Keratinocyte (primary cell): Measurements from ENCODE around the gene EEF2K. TPM values are rescaled to one million over a fixed set of nuclear protein-coding genes. Genes with fewer than 3 reads are reported as not detected.

Source experiments
- DNase-seq: peaks from one replicate; pipeline ENCODE4 v3.0.0-alpha.2; 2011; ENCODE audit warnings: low read depth, missing footprints, low spot score
- FAIRE-seq: peaks from 2 replicates; lab custom pipeline; 2011; peaks lifted over from hg19 to GRCh38; lab: Jason Lieb, UNC
- H2AFZ ChIP-seq: 2 replicates; pipeline ENCODE4 v1.6.0; 2012; ENCODE audit warnings: low read length, control low read depth, inconsistent platforms; ENCODE audit not compliant: control insufficient read depth
- H3K27ac ChIP-seq: 2 replicates; pipeline ENCODE4 v1.5.1; 2011; ENCODE audit warnings: low read length; ENCODE audit not compliant: control insufficient read depth, insufficient read depth
- H3K27me3 ChIP-seq: 3 replicates; pipeline ENCODE4 v1.6.0; 2011; ENCODE audit warnings: low read length; ENCODE audit not compliant: control insufficient read depth, insufficient read depth; ENCODE audit errors: extremely low read depth
- H3K36me3 ChIP-seq, 2 experiments: 2 replicates in 1 of 2; 3 replicates in 1 of 2; pipeline ENCODE4 v1.5.1; 2011; ENCODE audit warnings: low read length in 2 of 2, mild to moderate bottlenecking in 1 of 2; ENCODE audit not compliant: control insufficient read depth in 2 of 2, insufficient read depth in 2 of 2; ENCODE audit errors: extremely low read depth in 1 of 2
- H3K4me1 ChIP-seq: 3 replicates; pipeline ENCODE4 v1.5.1; 2011; ENCODE audit warnings: low read length; ENCODE audit not compliant: control insufficient read depth, insufficient read depth; ENCODE audit errors: extremely low read depth
- H3K4me2 ChIP-seq: 3 replicates; pipeline ENCODE4 v1.6.0; 2011; ENCODE audit warnings: low read depth, low read length; ENCODE audit not compliant: control insufficient read depth, insufficient read depth; ENCODE audit errors: extremely low read depth
- H3K4me3 ChIP-seq, 3 experiments: fragments of 200-600 bp in 1 of 3; sonication (generic) in 1 of 3; 2 replicates in 2 of 3; 3 replicates in 1 of 3; pipeline ENCODE4 v1.5.1; 2011 to 2016; ENCODE audit warnings: low read length in 3 of 3, mild to moderate bottlenecking in 3 of 3, control low read depth in 2 of 3, inconsistent platforms in 1 of 3, low read depth in 1 of 3, mixed read lengths in 1 of 3, mixed run types in 1 of 3, moderate library complexity in 1 of 3; ENCODE audit not compliant: control insufficient read depth in 2 of 3, insufficient read depth in 2 of 3; ENCODE audit errors: extremely low read depth in 1 of 3
- H3K79me2 ChIP-seq: 2 replicates; pipeline ENCODE4 v1.6.0; 2012; ENCODE audit warnings: low read length; ENCODE audit not compliant: control insufficient read depth, insufficient read depth
- H3K9ac ChIP-seq: 3 replicates; pipeline ENCODE4 v1.6.0; 2011; ENCODE audit warnings: low read length; ENCODE audit not compliant: control insufficient read depth, insufficient read depth; ENCODE audit errors: extremely low read depth
- H3K9me1 ChIP-seq: 3 replicates; pipeline ENCODE4 v1.6.0; 2011; ENCODE audit warnings: low read length; ENCODE audit not compliant: control insufficient read depth, insufficient read depth; ENCODE audit errors: extremely low read depth
- H3K9me3 ChIP-seq: 2 replicates; pipeline ENCODE4 v1.5.1; 2012; ENCODE audit warnings: low read depth, low read length; ENCODE audit not compliant: control insufficient read depth
- H4K20me1 ChIP-seq: 3 replicates; pipeline ENCODE4 v1.6.0; 2011; ENCODE audit warnings: low read length; ENCODE audit not compliant: control insufficient read depth, insufficient read depth; ENCODE audit errors: extremely low read depth
- EZH2 ChIP-seq: IDR thresholded peaks from one replicate; pipeline ENCODE4 v1.6.1; 2012; ENCODE audit warnings: inconsistent platforms, mild to moderate bottlenecking, low read length, moderate library complexity
- dilution Hi-C: fragments of 300-500 bp; cut with MboI; formaldehyde crosslinking; loops from one replicate; pipeline ENCODE4 v1.7.0; 2020; ENCODE audit warnings: low sequenced_read_pairs; ENCODE audit not compliant: extremely low pct_ligation_motif_present
- polyA plus RNA-seq, 5 experiments: library from polyadenylated mRNA; depleted of rRNA in 3 of 5; stranded (reverse) in 3 of 5; stranded (forward) in 1 of 5; unstranded in 1 of 5; fragments of >200 nt; gene quantifications; 1 replicate in 1 of 5; 2 replicates in 3 of 5; 3 replicates in 1 of 5; pipeline versions ENCODE4 v1.2.1 to v1.2.3, GENCODE V29; 2011 to 2012; ENCODE audit warnings: missing spikeins in 2 of 5, low read depth in 1 of 5, low replicate concordance in 1 of 5
- TF ChIP-seq, protein P1 (sequence below), 3 experiments: IDR thresholded peaks in 1 of 3; conservative IDR thresholded peaks in 1 of 3; optimal IDR thresholded peaks in 1 of 3; 2 replicates in 2 of 3; 3 replicates in 1 of 3; pipeline versions ENCODE3 to v1.5.1; 2011; ENCODE audit warnings: low read length in 3 of 3, mild to moderate bottlenecking in 3 of 3, moderate library complexity in 2 of 3, control low read depth in 1 of 3, inconsistent platforms in 1 of 3; ENCODE audit not compliant: insufficient read depth in 2 of 3; ENCODE audit errors: extremely low read depth in 1 of 3

The EEF2K gene
- polyA plus RNA-seq, 1 donor (not counting 4 experiments of a cell fraction or from before 2014, with no cell fraction given) = 7.3 TPM

DNA sequence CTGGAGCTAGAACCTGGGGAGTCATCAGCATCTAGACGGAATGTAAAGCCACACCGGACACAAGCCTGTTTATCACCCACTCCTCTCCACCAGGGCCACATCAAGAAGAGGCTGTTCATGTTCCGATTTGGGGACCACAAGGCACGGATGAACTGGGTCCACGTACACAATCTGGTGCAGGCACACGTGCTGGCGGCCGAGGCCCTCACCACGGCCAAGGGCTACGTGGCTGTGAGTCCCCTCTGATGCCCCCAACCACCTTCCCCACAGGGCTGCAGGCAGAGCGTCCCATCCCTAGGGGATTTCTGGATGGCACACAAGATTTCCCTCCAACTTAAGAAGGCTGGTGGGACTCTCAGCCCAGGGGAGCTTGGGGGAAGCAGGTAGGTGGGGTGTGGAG is 24.7 kb upstream of the EEF2K start:
- H3K4me3 ChIP-seq = no peak overlapping the region
- no peaks in the 10 kb centered on the region for H4K20me1 ChIP-seq
- H3K9me1 ChIP-seq = no peaks in the 10 kb centered on the region
- H3K36me3 ChIP-seq = no peaks in the 10 kb centered on the region
- H3K9ac ChIP-seq = no peak overlapping the region
- H3K9me3 ChIP-seq = no peaks in the 10 kb centered on the region
- no peak for FAIRE-seq
- dilution Hi-C loops = no loop called here
- no peak overlapping the region for H3K4me2 ChIP-seq
- no peak for TF ChIP-seq EZH2
- TF ChIP-seq, protein P1, sequence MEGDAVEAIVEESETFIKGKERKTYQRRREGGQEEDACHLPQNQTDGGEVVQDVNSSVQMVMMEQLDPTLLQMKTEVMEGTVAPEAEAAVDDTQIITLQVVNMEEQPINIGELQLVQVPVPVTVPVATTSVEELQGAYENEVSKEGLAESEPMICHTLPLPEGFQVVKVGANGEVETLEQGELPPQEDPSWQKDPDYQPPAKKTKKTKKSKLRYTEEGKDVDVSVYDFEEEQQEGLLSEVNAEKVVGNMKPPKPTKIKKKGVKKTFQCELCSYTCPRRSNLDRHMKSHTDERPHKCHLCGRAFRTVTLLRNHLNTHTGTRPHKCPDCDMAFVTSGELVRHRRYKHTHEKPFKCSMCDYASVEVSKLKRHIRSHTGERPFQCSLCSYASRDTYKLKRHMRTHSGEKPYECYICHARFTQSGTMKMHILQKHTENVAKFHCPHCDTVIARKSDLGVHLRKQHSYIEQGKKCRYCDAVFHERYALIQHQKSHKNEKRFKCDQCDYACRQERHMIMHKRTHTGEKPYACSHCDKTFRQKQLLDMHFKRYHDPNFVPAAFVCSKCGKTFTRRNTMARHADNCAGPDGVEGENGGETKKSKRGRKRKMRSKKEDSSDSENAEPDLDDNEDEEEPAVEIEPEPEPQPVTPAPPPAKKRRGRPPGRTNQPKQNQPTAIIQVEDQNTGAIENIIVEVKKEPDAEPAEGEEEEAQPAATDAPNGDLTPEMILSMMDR (optimal IDR thresholded peaks at IDR 0.05 in 1 of 3, IDR thresholded peaks at IDR 0.05 in 1 of 3, conservative IDR thresholded peaks at IDR 0.05 in 1 of 3; ENCODE audit: extremely low read depth in 1 of 3, insufficient read depth in 2 of 3, low read length in 3 of 3) = no peak
- no peaks in the 10 kb centered on the region for H3K4me1 ChIP-seq
- H3K79me2 ChIP-seq = no peaks in the 10 kb centered on the region
- no peak overlapping the region for H3K27ac ChIP-seq
- DNase-seq = no peak
- no peaks in the 10 kb centered on the region for H3K27me3 ChIP-seq
- H2AFZ ChIP-seq = no peak overlapping the region

DNA sequence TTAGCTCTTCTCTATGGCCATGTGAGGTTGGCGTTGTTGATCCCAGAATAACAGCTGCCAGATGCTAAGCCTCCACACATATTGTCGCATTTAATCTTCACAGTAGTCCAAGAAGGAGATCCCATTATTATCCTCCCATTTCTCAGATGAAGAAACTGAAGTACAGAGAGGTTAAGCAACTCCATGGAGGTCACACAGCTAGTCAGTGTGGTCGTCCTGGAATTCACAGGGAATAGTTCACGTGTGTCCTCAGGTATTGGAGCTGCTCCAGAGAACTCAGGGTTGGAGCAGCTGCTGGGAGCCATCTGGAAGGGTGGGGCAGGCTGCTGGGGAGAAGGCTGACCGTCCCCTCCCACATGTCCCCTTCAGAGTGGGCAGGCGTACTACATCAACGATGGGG is 24.2 kb upstream of the EEF2K start:
- FAIRE-seq (no peak), DNase-seq (no peak)
- no peaks in the 10 kb centered on the region for H3K79me2 ChIP-seq
- dilution Hi-C loops = no loop called here
- H3K36me3 ChIP-seq = no peaks in the 10 kb centered on the region
- H3K4me1 ChIP-seq = no peaks in the 10 kb centered on the region
- no peak overlapping the region for H2AFZ ChIP-seq
- no peaks in the 10 kb centered on the region for H4K20me1 ChIP-seq
- no peaks in the 10 kb centered on the region for H3K27me3 ChIP-seq
- H3K4me2 ChIP-seq = no peak overlapping the region
- TF ChIP-seq EZH2 = no peak
- TF ChIP-seq, protein P1 (optimal IDR thresholded peaks at IDR 0.05 in 1 of 3, IDR thresholded peaks at IDR 0.05 in 1 of 3, conservative IDR thresholded peaks at IDR 0.05 in 1 of 3; ENCODE audit: extremely low read depth in 1 of 3, insufficient read depth in 2 of 3, low read length in 3 of 3) = no peak
- H3K4me3 ChIP-seq = no peak overlapping the region
- H3K9me3 ChIP-seq = no peaks in the 10 kb centered on the region
- H3K9me1 ChIP-seq = no peaks in the 10 kb centered on the region
- H3K27ac ChIP-seq = no peak overlapping the region
- no peak overlapping the region for H3K9ac ChIP-seq
